H1 (cell line): Measurements from ENCODE around the gene NPTXR. TPM values are rescaled to one million over a fixed set of nuclear protein-coding genes. Genes with fewer than 3 reads are reported as not detected.

Experiments
- CBX8 ChIP-seq: fragments of 300-800, 300-1000 bp; sonication (generic); IDR thresholded peaks from 2 replicates; pipeline ENCODE4 v1.7.1; 2016; ENCODE audit warnings: low read depth, low read length, borderline replicate concordance
- CREB1 ChIP-seq: IDR thresholded peaks from 2 replicates; pipeline ENCODE4 v1.6.1; 2012; ENCODE audit warnings: inconsistent platforms
- JUND ChIP-seq: IDR thresholded peaks from 2 replicates; pipeline ENCODE4 v1.6.1; 2011; ENCODE audit warnings: mild to moderate bottlenecking, improper control_type of control experiment, low read length
- NANOG ChIP-seq: IDR thresholded peaks from 2 replicates; pipeline ENCODE4 v1.6.1; 2011; ENCODE audit warnings: low read length, low read depth, mild to moderate bottlenecking, inconsistent platforms; ENCODE audit not compliant: insufficient read depth, poor library complexity, severe bottlenecking
- RNF2 ChIP-seq: fragments of 200-900, 300-1000 bp; sonication (generic); IDR thresholded peaks from 2 replicates; pipeline ENCODE4 v1.7.1; 2016; ENCODE audit warnings: borderline replicate concordance, low read depth, mild to moderate bottlenecking, antibody characterized with exemption, low read length; ENCODE audit not compliant: poor library complexity, severe bottlenecking; ENCODE audit errors: missing control alignments
- SIRT6 ChIP-seq: IDR thresholded peaks from one replicate; pipeline ENCODE4 v1.7.1; 2012; ENCODE audit warnings: low read length, inconsistent platforms
- SRF ChIP-seq: IDR thresholded peaks from 2 replicates; pipeline ENCODE4 v1.6.1; 2011; ENCODE audit warnings: mild to moderate bottlenecking, low read depth, low read length, moderate library complexity
- TCF12 ChIP-seq: IDR thresholded peaks from 2 replicates; pipeline ENCODE4 v1.6.1; 2011; ENCODE audit warnings: low read depth, mild to moderate bottlenecking, low read length
- TEAD4 ChIP-seq: IDR thresholded peaks from 2 replicates; pipeline ENCODE4 v1.6.1; 2012; ENCODE audit warnings: low read depth, low read length, inconsistent platforms, mixed read lengths
- polyA plus RNA-seq, 7 experiments: library from polyadenylated mRNA; depleted of rRNA in 3 of 7; stranded (reverse) in 5 of 7; unstranded in 2 of 7; fragments of >200 nt in 5 of 7; fragments of 200-250 nt in 2 of 7; gene quantifications; 1 replicate in 5 of 7; 2 replicates in 1 of 7; 4 replicates in 1 of 7; pipeline versions ENCODE4 v1.2.1 to v1.2.3, GENCODE V29; 2011 to 2013; ENCODE audit warnings: missing spikeins in 2 of 7, mixed read lengths in 2 of 7
- total RNA-seq: library from RNA; stranded (reverse); fragmentation: NEBNext Ultra II Directional; extraction: Animal tissue kit (Norgen Biotek cat#: 25700); gene quantifications from 2 replicates; pipeline ENCODE4 v1.2.1, GENCODE V29; 2021
- TF ChIP-seq, protein P1 (sequence below): fragments of 300-600 bp; sonication (generic); IDR thresholded peaks from 2 replicates; pipeline ENCODE4 v1.7.1; 2012; ENCODE audit warnings: low read length, moderate library complexity, mild to moderate bottlenecking, inconsistent platforms; ENCODE audit not compliant: insufficient replicate concordance

NPTXR gene
- total and polyA plus RNA-seq, 2 of the 8 experiments (the other 6 are each of a cell fraction or from before 2014, with no cell fraction given): 3.7 to 6.4 TPM

DNA sequence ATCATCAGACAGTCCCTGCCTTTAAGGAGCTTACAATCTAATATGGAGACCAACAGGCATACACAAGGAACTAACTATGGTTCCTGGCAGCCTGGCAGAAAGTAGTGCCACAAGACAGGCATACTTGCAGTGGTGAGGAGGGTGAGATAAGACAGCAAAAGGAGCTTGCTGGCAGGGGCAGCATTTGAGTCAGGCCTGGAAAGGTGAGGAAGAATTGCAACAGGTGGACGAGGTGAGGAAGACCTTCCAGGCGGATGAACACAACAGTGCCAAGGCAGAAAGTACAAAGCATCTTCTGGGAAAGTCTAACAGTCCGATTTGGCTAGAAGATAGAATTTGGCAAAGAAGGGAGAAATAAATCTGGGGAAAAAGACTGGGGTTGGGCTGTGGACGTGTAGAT lies 54.2 kb downstream of the NPTXR start (continued):
- TF ChIP-seq, protein P1, sequence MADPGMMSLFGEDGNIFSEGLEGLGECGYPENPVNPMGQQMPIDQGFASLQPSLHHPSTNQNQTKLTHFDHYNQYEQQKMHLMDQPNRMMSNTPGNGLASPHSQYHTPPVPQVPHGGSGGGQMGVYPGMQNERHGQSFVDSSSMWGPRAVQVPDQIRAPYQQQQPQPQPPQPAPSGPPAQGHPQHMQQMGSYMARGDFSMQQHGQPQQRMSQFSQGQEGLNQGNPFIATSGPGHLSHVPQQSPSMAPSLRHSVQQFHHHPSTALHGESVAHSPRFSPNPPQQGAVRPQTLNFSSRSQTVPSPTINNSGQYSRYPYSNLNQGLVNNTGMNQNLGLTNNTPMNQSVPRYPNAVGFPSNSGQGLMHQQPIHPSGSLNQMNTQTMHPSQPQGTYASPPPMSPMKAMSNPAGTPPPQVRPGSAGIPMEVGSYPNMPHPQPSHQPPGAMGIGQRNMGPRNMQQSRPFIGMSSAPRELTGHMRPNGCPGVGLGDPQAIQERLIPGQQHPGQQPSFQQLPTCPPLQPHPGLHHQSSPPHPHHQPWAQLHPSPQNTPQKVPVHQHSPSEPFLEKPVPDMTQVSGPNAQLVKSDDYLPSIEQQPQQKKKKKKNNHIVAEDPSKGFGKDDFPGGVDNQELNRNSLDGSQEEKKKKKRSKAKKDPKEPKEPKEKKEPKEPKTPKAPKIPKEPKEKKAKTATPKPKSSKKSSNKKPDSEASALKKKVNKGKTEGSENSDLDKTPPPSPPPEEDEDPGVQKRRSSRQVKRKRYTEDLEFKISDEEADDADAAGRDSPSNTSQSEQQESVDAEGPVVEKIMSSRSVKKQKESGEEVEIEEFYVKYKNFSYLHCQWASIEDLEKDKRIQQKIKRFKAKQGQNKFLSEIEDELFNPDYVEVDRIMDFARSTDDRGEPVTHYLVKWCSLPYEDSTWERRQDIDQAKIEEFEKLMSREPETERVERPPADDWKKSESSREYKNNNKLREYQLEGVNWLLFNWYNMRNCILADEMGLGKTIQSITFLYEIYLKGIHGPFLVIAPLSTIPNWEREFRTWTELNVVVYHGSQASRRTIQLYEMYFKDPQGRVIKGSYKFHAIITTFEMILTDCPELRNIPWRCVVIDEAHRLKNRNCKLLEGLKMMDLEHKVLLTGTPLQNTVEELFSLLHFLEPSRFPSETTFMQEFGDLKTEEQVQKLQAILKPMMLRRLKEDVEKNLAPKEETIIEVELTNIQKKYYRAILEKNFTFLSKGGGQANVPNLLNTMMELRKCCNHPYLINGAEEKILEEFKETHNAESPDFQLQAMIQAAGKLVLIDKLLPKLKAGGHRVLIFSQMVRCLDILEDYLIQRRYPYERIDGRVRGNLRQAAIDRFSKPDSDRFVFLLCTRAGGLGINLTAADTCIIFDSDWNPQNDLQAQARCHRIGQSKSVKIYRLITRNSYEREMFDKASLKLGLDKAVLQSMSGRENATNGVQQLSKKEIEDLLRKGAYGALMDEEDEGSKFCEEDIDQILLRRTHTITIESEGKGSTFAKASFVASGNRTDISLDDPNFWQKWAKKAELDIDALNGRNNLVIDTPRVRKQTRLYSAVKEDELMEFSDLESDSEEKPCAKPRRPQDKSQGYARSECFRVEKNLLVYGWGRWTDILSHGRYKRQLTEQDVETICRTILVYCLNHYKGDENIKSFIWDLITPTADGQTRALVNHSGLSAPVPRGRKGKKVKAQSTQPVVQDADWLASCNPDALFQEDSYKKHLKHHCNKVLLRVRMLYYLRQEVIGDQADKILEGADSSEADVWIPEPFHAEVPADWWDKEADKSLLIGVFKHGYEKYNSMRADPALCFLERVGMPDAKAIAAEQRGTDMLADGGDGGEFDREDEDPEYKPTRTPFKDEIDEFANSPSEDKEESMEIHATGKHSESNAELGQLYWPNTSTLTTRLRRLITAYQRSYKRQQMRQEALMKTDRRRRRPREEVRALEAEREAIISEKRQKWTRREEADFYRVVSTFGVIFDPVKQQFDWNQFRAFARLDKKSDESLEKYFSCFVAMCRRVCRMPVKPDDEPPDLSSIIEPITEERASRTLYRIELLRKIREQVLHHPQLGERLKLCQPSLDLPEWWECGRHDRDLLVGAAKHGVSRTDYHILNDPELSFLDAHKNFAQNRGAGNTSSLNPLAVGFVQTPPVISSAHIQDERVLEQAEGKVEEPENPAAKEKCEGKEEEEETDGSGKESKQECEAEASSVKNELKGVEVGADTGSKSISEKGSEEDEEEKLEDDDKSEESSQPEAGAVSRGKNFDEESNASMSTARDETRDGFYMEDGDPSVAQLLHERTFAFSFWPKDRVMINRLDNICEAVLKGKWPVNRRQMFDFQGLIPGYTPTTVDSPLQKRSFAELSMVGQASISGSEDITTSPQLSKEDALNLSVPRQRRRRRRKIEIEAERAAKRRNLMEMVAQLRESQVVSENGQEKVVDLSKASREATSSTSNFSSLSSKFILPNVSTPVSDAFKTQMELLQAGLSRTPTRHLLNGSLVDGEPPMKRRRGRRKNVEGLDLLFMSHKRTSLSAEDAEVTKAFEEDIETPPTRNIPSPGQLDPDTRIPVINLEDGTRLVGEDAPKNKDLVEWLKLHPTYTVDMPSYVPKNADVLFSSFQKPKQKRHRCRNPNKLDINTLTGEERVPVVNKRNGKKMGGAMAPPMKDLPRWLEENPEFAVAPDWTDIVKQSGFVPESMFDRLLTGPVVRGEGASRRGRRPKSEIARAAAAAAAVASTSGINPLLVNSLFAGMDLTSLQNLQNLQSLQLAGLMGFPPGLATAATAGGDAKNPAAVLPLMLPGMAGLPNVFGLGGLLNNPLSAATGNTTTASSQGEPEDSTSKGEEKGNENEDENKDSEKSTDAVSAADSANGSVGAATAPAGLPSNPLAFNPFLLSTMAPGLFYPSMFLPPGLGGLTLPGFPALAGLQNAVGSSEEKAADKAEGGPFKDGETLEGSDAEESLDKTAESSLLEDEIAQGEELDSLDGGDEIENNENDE: no peak
- TF ChIP-seq CBX8 (no peak), TEAD4 (no peak), JUND (no peak), CREB1 (no peak), NANOG (no peak), SIRT6 (no peak), SRF (no peak), TCF12 (no peak), RNF2 (no peak)
